Peyer's patch (tissue), 4 donors: Measurements from ENCODE around the gene STK32B. TPM values are rescaled to one million over a fixed set of nuclear protein-coding genes. Genes with fewer than 3 reads are reported as not detected.

ENCODE experiments used
- small RNA-seq, 2 donors: library from RNA; depleted of rRNA; stranded (forward); fragments of <200 nt; gene quantifications; one replicate each; pipeline ENCODE3, GENCODE V24; 2016
- total RNA-seq, 4 donors: library from RNA; depleted of rRNA; stranded (reverse); fragments of >200 nt; gene quantifications; one replicate each; pipeline ENCODE4 v1.1.0, GENCODE V29; 2016

Gene STK32B
- total RNA-seq, 4 donors from 2014 or later: 0.35 to 3.3 (median 1.3) TPM

Small RNA genes lying within 50 kb of the gene (small RNA-seq; reads per million reads assigned to genes)
- 0 reads per million in 2 donors for gene RF00019

Other genes with a start within 250 kb of the STK32B start
- not detected for gene MSX1, start 191.8 kb upstream of the STK32B start, total RNA-seq
- gene CYTL1, start 32.0 kb upstream of the STK32B start, total RNA-seq: 1 to 10 TPM in 1 of 4 donors, not detected in 3; 5.8 TPM